Neuronal stem cell (in vitro differentiated cells): ENCODE measurements around the gene KLHL21. TPM values are rescaled to one million over a fixed set of nuclear protein-coding genes. Genes with fewer than 3 reads are reported as not detected.

Experiments
- DNase-seq: peaks from one replicate; pipeline ENCODE4 v3.0.0-alpha.2; 2013; ENCODE audit warnings: low spot score
- H2AFZ ChIP-seq: one replicate; pipeline ENCODE4 v1.6.1; 2013; ENCODE audit warnings: mild to moderate bottlenecking, low read length, inconsistent platforms
- H2AK5ac ChIP-seq: 2 replicates; pipeline ENCODE4 v1.6.1; 2013; ENCODE audit warnings: low read depth, mild to moderate bottlenecking, inconsistent platforms, low read length, moderate library complexity, mixed read lengths
- H2BK120ac ChIP-seq: 2 replicates; pipeline ENCODE4 v1.6.1; 2013; ENCODE audit warnings: low read depth, mild to moderate bottlenecking, inconsistent platforms, low read length, moderate library complexity, mixed read lengths
- H2BK12ac ChIP-seq: one replicate; pipeline ENCODE4 v1.6.1; 2013; ENCODE audit warnings: low read length, inconsistent platforms
- H2BK15ac ChIP-seq: 2 replicates; pipeline ENCODE4 v1.6.1; 2013; ENCODE audit warnings: mild to moderate bottlenecking, low read length, inconsistent platforms, mixed read lengths
- H2BK5ac ChIP-seq: one replicate; pipeline ENCODE4 v1.6.1; 2013; ENCODE audit warnings: inconsistent platforms, mild to moderate bottlenecking, low read length, moderate library complexity
- H3K14ac ChIP-seq: one replicate; pipeline ENCODE4 v1.6.1; 2013; ENCODE audit warnings: low read length, inconsistent platforms
- H3K18ac ChIP-seq: 2 replicates; pipeline ENCODE4 v1.6.1; 2013; ENCODE audit warnings: low read length, inconsistent platforms
- H3K23ac ChIP-seq: 2 replicates; pipeline ENCODE4 v1.6.1; 2013; ENCODE audit warnings: low read depth, mild to moderate bottlenecking, mixed read lengths, low read length, inconsistent platforms; ENCODE audit not compliant: poor library complexity
- H3K27ac ChIP-seq: replicated peaks from 3 replicates; pipeline ENCODE4 v1.5.1; 2013; ENCODE audit warnings: low read length, inconsistent platforms
- H3K27me3 ChIP-seq, 3 experiments: 2 replicates each; pipeline ENCODE4 v1.6.1; 2013; ENCODE audit warnings: low read length in 3 of 3, mild to moderate bottlenecking in 2 of 3, inconsistent platforms in 1 of 3, low read depth in 1 of 3, mixed read lengths in 1 of 3, moderate library complexity in 1 of 3; ENCODE audit not compliant: control insufficient read depth in 3 of 3, insufficient read depth in 3 of 3
- H3K36me3 ChIP-seq, 2 donors: replicated peaks in 1 of 2; 2 replicates each; pipeline ENCODE4 v1.6.1; 2013; ENCODE audit warnings: low read length in 2 of 2; ENCODE audit not compliant: control insufficient read depth in 2 of 2, insufficient read depth in 2 of 2
- H3K4ac ChIP-seq: 2 replicates; pipeline ENCODE4 v1.6.1; 2013; ENCODE audit warnings: inconsistent platforms, mild to moderate bottlenecking, low read length, moderate library complexity
- H3K4me1 ChIP-seq, 2 donors: 1 replicate in 1 of 2; 2 replicates in 1 of 2; pipeline ENCODE4 v1.6.1; 2013; ENCODE audit warnings: low read length in 2 of 2, low read depth in 1 of 2; ENCODE audit not compliant: control insufficient read depth in 2 of 2, insufficient read depth in 1 of 2
- H3K4me2 ChIP-seq: one replicate; pipeline ENCODE4 v1.6.1; 2013; ENCODE audit warnings: mild to moderate bottlenecking, low read length, inconsistent platforms; ENCODE audit not compliant: insufficient read depth, poor library complexity, severe bottlenecking
- H3K4me3 ChIP-seq, 2 donors: 2 replicates each; pipeline ENCODE4 v1.5.1; 2013; ENCODE audit warnings: low read length in 2 of 2, mild to moderate bottlenecking in 2 of 2, inconsistent platforms in 1 of 2, moderate library complexity in 1 of 2
- H3K79me1 ChIP-seq: one replicate; pipeline ENCODE4 v1.6.1; 2013; ENCODE audit warnings: low read depth, mild to moderate bottlenecking, inconsistent platforms, low read length, moderate library complexity
- H3K9ac ChIP-seq: one replicate; pipeline ENCODE4 v1.6.1; 2013; ENCODE audit warnings: mild to moderate bottlenecking, low read depth, low read length, inconsistent platforms; ENCODE audit not compliant: poor library complexity
- H3K9me3 ChIP-seq, 2 donors: replicated peaks in 1 of 2; 2 replicates each; pipeline versions ENCODE3 to v1.6.1; 2013; ENCODE audit warnings: low read length in 2 of 2, mild to moderate bottlenecking in 2 of 2, inconsistent platforms in 1 of 2, low read depth in 1 of 2, mixed read lengths in 1 of 2, moderate library complexity in 1 of 2; ENCODE audit not compliant: control insufficient read depth in 2 of 2, insufficient read depth in 1 of 2
- H4K8ac ChIP-seq: one replicate; pipeline ENCODE4 v1.6.1; 2013; ENCODE audit warnings: low read depth, mild to moderate bottlenecking, inconsistent platforms, low read length, moderate library complexity
- H4K91ac ChIP-seq: one replicate; pipeline ENCODE4 v1.6.1; 2013; ENCODE audit warnings: low read length, low read depth, mild to moderate bottlenecking, inconsistent platforms; ENCODE audit not compliant: poor library complexity
- WGBS, 2 donors: extraction: QIAGEN DNeasy Blood & Tissue Kit; methylation state at CpG; one replicate each; pipeline ENCODE4 v1.1.7; 2013; ENCODE audit warnings: missing lambda C conversion rate in 2 of 2, mixed read lengths in 1 of 2; ENCODE audit not compliant: insufficient read length in 2 of 2, insufficient replicate concordance in 1 of 2; ENCODE audit errors: extremely low coverage in 2 of 2; 5-methylcytosine and 5-hydroxymethylcytosine counted together
- polyA plus RNA-seq, 2 experiments: library from polyadenylated mRNA; stranded (reverse); fragments of 200-250 nt; gene quantifications; one replicate each; pipeline ENCODE4 v1.2.3, GENCODE V29; 2013

KLHL21 gene, protein sequence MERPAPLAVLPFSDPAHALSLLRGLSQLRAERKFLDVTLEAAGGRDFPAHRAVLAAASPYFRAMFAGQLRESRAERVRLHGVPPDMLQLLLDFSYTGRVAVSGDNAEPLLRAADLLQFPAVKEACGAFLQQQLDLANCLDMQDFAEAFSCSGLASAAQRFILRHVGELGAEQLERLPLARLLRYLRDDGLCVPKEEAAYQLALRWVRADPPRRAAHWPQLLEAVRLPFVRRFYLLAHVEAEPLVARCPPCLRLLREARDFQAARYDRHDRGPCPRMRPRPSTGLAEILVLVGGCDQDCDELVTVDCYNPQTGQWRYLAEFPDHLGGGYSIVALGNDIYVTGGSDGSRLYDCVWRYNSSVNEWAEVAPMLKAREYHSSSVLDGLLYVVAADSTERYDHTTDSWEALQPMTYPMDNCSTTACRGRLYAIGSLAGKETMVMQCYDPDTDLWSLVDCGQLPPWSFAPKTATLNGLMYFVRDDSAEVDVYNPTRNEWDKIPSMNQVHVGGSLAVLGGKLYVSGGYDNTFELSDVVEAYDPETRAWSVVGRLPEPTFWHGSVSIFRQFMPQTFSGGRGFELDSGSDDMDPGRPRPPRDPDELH
- polyA plus RNA-seq (2013, experiment 1 of 2), result 4.7 TPM
- polyA plus RNA-seq (2013, experiment 2 of 2), result 4.8 TPM

DNA sequence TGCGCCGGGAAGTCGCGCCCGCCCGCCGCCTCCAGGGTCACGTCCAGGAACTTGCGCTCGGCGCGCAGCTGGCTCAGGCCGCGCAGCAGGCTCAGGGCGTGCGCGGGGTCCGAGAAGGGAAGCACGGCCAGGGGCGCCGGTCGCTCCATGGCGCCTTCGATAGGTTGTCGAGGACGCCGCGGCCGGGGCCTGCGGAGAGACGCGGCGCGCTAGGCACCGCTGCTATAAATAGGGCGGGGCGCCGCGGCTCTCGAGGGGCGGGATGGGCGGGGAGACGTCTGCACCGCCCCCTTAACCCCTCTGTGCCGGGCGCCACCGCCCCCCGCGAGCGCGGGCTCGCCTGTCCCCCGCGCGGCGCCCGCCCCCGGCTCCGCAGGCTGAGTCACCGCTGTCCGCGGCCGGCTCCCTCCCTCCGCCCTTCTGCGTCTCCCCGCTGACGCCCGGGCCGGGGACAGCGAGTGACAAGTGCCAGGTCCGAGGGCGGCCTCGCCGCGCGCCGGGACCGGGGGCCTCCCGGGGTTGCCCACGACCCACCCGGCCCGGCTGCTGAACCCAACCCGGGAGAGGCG, at the start of gene KLHL21:
TSS of gene KLHL21 (minus strand) at position 201 of the 569 bp plus-strand sequence. CDS start at position 149, 52 bp downstream.
- peak within 1 kb of the TSS; percentile 72 for H4K8ac ChIP-seq
- H3K36me3 ChIP-seq, result peaks cover 7 to 16% of the 10 kb centered on the region in 2 donors
- peak within 1 kb of the TSS; percentile 68 for H4K91ac ChIP-seq
- peak within 1 kb of the TSS; percentile 89 for H3K23ac ChIP-seq
- H2BK15ac ChIP-seq, result peak within 1 kb of the TSS; percentile 97
- H2BK12ac ChIP-seq, result peak within 1 kb of the TSS; percentile 93
- H2BK120ac ChIP-seq, result peak within 1 kb of the TSS; percentile 95
- peak within 1 kb of the TSS; percentile 77 for H2BK5ac ChIP-seq
- DNase-seq, result peak; percentile 85
- peak within 1 kb of the TSS; percentile 96 for H3K27ac ChIP-seq
- H3K4me3 ChIP-seq, result peak within 1 kb of the TSS; percentile 68 to 95
- H3K4me1 ChIP-seq, result peaks cover 17 to 19% of the 10 kb centered on the region in 2 donors
- H2AFZ ChIP-seq, result peak within 1 kb of the TSS; percentile 91
- H3K9me3 ChIP-seq, result no peaks in the 10 kb centered on the region
- peak within 1 kb of the TSS; percentile 100 for H3K9ac ChIP-seq
- H3K27me3 ChIP-seq, result peaks cover 0 to 6% (median 0%) of the 10 kb centered on the region in 3 experiments
- H3K4me2 ChIP-seq, result peak within 1 kb of the TSS; percentile 97
- peak within 1 kb of the TSS; percentile 99 for H3K14ac ChIP-seq
- peak within 1 kb of the TSS; percentile 91 for H3K4ac ChIP-seq
- peak within 1 kb of the TSS; percentile 49 for H2AK5ac ChIP-seq
- peaks cover 23% of the 10 kb centered on the region for H3K79me1 ChIP-seq
- no CpG with 5 or more reads among the region's 84 CpGs for WGBS, 2 donors
- peak within 1 kb of the TSS; percentile 98 for H3K18ac ChIP-seq

DNA sequence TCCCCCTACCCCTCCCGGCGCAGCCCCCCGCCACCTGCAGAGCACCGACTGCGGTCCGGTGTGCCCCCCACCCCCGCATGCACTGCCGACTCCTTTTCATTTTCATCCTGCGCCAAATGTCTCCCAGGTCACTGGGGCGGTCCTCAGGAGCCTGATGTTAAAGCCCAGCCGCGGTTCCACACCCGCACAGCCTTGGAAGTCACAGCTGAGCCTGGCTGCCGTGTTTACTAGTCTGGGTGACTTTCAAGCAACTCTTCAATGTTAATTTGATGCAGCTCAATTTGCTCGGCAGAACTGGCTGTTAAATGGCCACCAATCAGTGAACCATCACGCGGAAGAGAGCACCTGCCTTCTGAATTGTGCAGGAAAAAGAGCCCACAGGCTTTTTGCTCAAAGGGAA, 49.2 kb upstream of the KLHL21 start:
- no peak overlapping the region for H3K14ac ChIP-seq
- no peak overlapping the region for H4K8ac ChIP-seq
- H2BK15ac ChIP-seq, result no peak overlapping the region
- DNase-seq, result no peak
- no peak overlapping the region for H3K4me3 ChIP-seq
- no peaks in the 10 kb centered on the region for H3K4me1 ChIP-seq
- H2BK5ac ChIP-seq, result no peak overlapping the region
- no peak overlapping the region for H2AFZ ChIP-seq
- H2BK120ac ChIP-seq, result no peak overlapping the region
- no peak overlapping the region for H3K4me2 ChIP-seq
- no peak overlapping the region for H4K91ac ChIP-seq
- H3K18ac ChIP-seq, result no peak overlapping the region
- no CpG with 5 or more reads among the region's 17 CpGs for WGBS, 2 donors
- no peak overlapping the region for H2AK5ac ChIP-seq
- no peak overlapping the region for H3K4ac ChIP-seq
- no peak overlapping the region for H3K27ac ChIP-seq
- H3K23ac ChIP-seq, result no peak overlapping the region
- H3K27me3 ChIP-seq, result no peaks in the 10 kb centered on the region
- H2BK12ac ChIP-seq, result no peak overlapping the region
- H3K36me3 ChIP-seq, result peaks cover 15 to 58% of the 10 kb centered on the region in 2 donors
- no peak overlapping the region for H3K9ac ChIP-seq
- H3K79me1 ChIP-seq, result no peaks in the 10 kb centered on the region
- H3K9me3 ChIP-seq, result no peaks in the 10 kb centered on the region

DNA sequence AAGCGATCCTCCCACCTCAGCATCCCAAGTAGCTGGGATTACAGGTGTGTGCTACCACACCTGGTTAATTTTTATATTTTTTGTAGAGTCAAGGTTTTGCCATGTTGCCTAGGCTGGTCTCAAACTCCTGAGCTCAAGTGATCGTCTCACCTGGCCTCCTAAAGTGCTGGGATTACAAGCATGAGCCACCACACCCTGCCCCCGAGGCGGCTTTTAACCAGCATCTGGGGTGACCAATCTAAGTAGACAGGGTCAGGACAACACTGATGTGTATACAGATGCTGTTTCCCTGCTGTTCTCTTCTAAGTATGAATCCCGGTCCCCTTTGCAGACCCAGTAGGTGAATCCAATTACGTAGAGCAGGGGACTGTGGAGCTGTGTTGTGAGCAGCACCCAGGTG, 45.9 kb upstream of the KLHL21 start:
- H4K91ac ChIP-seq, result no peak overlapping the region
- H3K27ac ChIP-seq, result no peak overlapping the region
- no peak overlapping the region for H4K8ac ChIP-seq
- H3K9ac ChIP-seq, result no peak overlapping the region
- H2BK5ac ChIP-seq, result no peak overlapping the region
- H2BK12ac ChIP-seq, result no peak overlapping the region
- WGBS, 2 donors, result no CpG with 5 or more reads among the region's 6 CpGs
- no peaks in the 10 kb centered on the region for H3K27me3 ChIP-seq
- no peak overlapping the region for H3K4me3 ChIP-seq
- H3K4me1 ChIP-seq, result no peaks in the 10 kb centered on the region
- no peak overlapping the region for H3K4me2 ChIP-seq
- H3K79me1 ChIP-seq, result no peaks in the 10 kb centered on the region
- H3K23ac ChIP-seq, result no peak overlapping the region
- H3K14ac ChIP-seq, result no peak overlapping the region
- H3K9me3 ChIP-seq, result no peaks in the 10 kb centered on the region
- peaks cover 23 to 70% of the 10 kb centered on the region in 2 donors for H3K36me3 ChIP-seq
- no peak overlapping the region for H2BK15ac ChIP-seq
- H2AFZ ChIP-seq, result no peak overlapping the region
- no peak overlapping the region for H2AK5ac ChIP-seq
- H3K4ac ChIP-seq, result no peak overlapping the region
- no peak overlapping the region for H3K18ac ChIP-seq
- no peak for DNase-seq
- H2BK120ac ChIP-seq, result no peak overlapping the region
